ENCODE data around the gene ZNF184. TPM values are rescaled to one million over a fixed set of nuclear protein-coding genes. Genes with fewer than 3 reads are reported as not detected.

ZNF184 gene
- total and polyA plus RNA-seq, 10 of the 15 experiments (the other 5 are each of a cell fraction or from before 2014, with no cell fraction given) = 4.1 to 15.1 (median 8.3) TPM

GRCh38 chr6:27518881-27519795 lies 46.2 kb upstream of the ZNF184 start (continued):
- TF ChIP-seq, protein P1, sequence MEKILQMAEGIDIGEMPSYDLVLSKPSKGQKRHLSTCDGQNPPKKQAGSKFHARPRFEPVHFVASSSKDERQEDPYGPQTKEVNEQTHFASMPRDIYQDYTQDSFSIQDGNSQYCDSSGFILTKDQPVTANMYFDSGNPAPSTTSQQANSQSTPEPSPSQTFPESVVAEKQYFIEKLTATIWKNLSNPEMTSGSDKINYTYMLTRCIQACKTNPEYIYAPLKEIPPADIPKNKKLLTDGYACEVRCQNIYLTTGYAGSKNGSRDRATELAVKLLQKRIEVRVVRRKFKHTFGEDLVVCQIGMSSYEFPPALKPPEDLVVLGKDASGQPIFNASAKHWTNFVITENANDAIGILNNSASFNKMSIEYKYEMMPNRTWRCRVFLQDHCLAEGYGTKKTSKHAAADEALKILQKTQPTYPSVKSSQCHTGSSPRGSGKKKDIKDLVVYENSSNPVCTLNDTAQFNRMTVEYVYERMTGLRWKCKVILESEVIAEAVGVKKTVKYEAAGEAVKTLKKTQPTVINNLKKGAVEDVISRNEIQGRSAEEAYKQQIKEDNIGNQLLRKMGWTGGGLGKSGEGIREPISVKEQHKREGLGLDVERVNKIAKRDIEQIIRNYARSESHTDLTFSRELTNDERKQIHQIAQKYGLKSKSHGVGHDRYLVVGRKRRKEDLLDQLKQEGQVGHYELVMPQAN (conservative IDR thresholded peaks at IDR 0.05) = peak; percentile 22; the same call in 1 of the 2 replicates
- TF ChIP-seq JUND (IDR thresholded peaks at IDR 0.05; ENCODE audit: low read depth, low read length) = no peak
- peak; percentile 25 to 40; a peak in 1 of 4 replicates for TF ChIP-seq BHLHE40 (IDR thresholded peaks at IDR 0.05; ENCODE audit: borderline replicate concordance in 1 of 2, low read depth in 2 of 2, low read length in 1 of 2)
- 0 out of 2 replicates have a peak, but pooled peaks have one; percentile 23 for TF ChIP-seq NBN (IDR thresholded peaks at IDR 0.05)
- TF ChIP-seq, protein P2, sequence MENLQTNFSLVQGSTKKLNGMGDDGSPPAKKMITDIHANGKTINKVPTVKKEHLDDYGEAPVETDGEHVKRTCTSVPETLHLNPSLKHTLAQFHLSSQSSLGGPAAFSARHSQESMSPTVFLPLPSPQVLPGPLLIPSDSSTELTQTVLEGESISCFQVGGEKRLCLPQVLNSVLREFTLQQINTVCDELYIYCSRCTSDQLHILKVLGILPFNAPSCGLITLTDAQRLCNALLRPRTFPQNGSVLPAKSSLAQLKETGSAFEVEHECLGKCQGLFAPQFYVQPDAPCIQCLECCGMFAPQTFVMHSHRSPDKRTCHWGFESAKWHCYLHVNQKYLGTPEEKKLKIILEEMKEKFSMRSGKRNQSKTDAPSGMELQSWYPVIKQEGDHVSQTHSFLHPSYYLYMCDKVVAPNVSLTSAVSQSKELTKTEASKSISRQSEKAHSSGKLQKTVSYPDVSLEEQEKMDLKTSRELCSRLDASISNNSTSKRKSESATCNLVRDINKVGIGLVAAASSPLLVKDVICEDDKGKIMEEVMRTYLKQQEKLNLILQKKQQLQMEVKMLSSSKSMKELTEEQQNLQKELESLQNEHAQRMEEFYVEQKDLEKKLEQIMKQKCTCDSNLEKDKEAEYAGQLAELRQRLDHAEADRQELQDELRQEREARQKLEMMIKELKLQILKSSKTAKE (IDR thresholded peaks at IDR 0.05; ENCODE audit: low read depth, poor library complexity, severe bottlenecking) = peak; percentile 74
- TF ChIP-seq, protein P3, sequence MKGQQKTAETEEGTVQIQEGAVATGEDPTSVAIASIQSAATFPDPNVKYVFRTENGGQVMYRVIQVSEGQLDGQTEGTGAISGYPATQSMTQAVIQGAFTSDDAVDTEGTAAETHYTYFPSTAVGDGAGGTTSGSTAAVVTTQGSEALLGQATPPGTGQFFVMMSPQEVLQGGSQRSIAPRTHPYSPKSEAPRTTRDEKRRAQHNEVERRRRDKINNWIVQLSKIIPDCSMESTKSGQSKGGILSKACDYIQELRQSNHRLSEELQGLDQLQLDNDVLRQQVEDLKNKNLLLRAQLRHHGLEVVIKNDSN (IDR thresholded peaks at IDR 0.05; ENCODE audit: borderline replicate concordance, extremely low read length, insufficient read depth, low read depth, low read length) = no peak
- no peak for TF ChIP-seq NR2C1 (IDR thresholded peaks at IDR 0.05)
- TF ChIP-seq EGR1 (IDR thresholded peaks at IDR 0.05; ENCODE audit: borderline replicate concordance in 1 of 2, low read depth in 2 of 2, low read length in 2 of 2) = no peak
- no peak for TF ChIP-seq RELA (IDR thresholded peaks at IDR 0.05; ENCODE audit: borderline replicate concordance, partially characterized antibody)
- TF ChIP-seq MAX (IDR thresholded peaks at IDR 0.05; ENCODE audit: low read depth, low read length) = no peak
- no peak for TF ChIP-seq MYB (IDR thresholded peaks at IDR 0.05; ENCODE audit: borderline replicate concordance, low read depth, low read length)
- TF ChIP-seq, protein P4, sequence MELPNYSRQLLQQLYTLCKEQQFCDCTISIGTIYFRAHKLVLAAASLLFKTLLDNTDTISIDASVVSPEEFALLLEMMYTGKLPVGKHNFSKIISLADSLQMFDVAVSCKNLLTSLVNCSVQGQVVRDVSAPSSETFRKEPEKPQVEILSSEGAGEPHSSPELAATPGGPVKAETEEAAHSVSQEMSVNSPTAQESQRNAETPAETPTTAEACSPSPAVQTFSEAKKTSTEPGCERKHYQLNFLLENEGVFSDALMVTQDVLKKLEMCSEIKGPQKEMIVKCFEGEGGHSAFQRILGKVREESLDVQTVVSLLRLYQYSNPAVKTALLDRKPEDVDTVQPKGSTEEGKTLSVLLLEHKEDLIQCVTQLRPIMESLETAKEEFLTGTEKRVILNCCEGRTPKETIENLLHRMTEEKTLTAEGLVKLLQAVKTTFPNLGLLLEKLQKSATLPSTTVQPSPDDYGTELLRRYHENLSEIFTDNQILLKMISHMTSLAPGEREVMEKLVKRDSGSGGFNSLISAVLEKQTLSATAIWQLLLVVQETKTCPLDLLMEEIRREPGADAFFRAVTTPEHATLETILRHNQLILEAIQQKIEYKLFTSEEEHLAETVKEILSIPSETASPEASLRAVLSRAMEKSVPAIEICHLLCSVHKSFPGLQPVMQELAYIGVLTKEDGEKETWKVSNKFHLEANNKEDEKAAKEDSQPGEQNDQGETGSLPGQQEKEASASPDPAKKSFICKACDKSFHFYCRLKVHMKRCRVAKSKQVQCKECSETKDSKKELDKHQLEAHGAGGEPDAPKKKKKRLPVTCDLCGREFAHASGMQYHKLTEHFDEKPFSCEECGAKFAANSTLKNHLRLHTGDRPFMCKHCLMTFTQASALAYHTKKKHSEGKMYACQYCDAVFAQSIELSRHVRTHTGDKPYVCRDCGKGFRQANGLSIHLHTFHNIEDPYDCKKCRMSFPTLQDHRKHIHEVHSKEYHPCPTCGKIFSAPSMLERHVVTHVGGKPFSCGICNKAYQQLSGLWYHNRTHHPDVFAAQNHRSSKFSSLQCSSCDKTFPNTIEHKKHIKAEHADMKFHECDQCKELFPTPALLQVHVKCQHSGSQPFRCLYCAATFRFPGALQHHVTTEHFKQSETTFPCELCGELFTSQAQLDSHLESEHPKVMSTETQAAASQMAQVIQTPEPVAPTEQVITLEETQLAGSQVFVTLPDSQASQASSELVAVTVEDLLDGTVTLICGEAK (IDR thresholded peaks at IDR 0.05; ENCODE audit: borderline replicate concordance) = peak; percentile 63; the same call in 1 of the 2 replicates
- no peak; the same call in 1 of the 2 replicates for TF ChIP-seq CBFB (IDR thresholded peaks at IDR 0.05; ENCODE audit: low read depth)
- peak; percentile 90 for TF ChIP-seq ZSCAN29 (IDR thresholded peaks at IDR 0.05)
- no peak for TF ChIP-seq ZZZ3 (IDR thresholded peaks at IDR 0.05; ENCODE audit: control insufficient read depth, insufficient read length, low read depth)
- no peak for TF ChIP-seq RCOR1 (conservative IDR thresholded peaks at IDR 0.05; ENCODE audit: low read depth, low read length)
- no peak for TF ChIP-seq ZNF217 (IDR thresholded peaks at IDR 0.05)

All from GM12878 (cell line).